ENCODE data around the gene DOHH.

The DOHH gene, protein sequence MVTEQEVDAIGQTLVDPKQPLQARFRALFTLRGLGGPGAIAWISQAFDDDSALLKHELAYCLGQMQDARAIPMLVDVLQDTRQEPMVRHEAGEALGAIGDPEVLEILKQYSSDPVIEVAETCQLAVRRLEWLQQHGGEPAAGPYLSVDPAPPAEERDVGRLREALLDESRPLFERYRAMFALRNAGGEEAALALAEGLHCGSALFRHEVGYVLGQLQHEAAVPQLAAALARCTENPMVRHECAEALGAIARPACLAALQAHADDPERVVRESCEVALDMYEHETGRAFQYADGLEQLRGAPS

GRCh38 chr19:3500429-3501101 is at the start of gene DOHH:
DOHH (minus strand) TSS chr19:3500674; CDS start chr19:3496814, 3,860 bp downstream.
- peak; percentile 99 for DNase-seq

GRCh38 chr19:3549816-3550215 is 49.3 kb upstream of the DOHH start:
- DNase-seq = no peak

DNA sequence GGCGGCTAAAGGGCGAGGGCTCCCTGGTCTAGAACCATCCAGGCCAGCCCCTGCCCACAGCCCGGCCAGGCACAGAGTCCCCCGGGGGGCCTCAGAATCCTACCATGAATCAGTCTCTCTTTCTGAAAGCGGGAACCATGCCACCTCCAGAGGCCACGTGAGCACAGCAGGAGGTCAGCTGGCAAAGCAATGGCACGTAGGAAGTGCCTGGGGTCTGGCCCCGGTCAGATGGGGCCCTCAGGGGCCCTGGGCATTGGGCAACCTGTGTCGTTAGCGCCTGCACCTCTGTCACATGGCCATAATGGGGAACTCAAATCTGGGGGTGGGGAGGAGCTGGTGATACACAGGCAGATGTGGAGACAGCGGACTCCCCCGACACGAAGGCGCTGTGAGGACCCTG is 48.1 kb upstream of the DOHH start:
- peak; percentile 73 for DNase-seq

GRCh38 chr19:3547767-3548282 is 47.4 kb upstream of the DOHH start:
- no peak for DNase-seq

DNA sequence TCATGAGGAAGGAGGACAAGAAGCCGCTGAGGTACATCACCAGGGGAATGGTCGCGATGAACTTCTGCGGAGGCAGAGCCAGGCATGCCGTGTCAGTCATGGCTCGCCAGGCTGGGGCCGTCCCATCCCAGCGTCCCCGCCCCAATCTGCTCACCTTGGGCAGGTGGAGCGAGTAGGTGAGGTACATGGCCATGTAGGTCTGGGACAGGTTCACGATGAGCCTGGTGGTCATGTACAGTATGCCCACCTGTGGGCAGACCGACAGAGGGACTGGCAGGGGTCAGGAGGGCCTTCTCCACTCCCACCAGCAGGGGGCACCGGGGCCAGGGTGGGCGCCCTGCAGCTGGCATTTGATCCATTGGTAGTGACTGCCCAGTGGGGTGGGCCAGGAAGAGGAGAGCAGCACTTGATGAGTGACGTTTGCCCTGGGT is 46.8 kb upstream of the DOHH start:
- DNase-seq = peak; percentile 63

DNA sequence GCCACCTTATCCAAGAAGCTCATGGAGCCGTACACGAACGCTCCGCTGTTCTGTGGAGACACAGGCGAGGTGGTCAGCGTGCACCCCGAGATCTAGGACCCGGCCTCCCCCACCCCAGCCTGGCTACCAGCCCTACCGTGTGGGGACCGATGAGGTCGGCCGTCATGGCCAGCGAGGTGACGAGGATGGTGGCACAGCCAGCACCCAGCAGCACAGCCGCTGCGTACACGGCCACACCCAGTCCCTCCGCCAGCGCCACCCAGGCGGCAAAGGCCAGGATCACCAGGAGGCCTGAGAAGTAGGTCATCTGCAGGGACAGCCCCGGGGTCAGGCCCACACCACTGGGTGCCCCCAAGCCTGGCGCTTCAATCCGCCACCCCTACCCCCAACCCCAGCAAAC is 45.6 kb upstream of the DOHH start:
- no peak for DNase-seq

DNA sequence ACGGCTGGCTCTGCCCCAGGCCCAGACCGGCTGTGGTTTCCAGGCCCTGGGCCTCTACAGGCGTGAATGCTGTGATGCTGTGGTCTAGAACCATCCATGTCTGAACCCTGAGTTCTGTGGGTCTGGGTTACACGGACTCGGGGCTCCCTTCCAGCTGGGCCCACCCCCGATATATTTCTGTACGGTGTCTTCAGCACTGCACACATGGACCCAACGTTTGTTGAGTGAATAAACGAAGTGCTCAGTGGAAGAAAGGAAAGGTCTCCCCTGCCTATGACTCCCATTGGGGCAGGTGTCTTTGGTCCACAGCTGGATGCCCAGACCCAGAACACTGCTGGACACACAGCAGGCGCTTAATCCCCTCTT is 45.2 kb upstream of the DOHH start:
- DNase-seq = no peak

- peak; percentile 79 for DNase-seq
Observed at GRCh38 chr19:3544742-3545668, 44.5 kb upstream of the DOHH start.

DNA sequence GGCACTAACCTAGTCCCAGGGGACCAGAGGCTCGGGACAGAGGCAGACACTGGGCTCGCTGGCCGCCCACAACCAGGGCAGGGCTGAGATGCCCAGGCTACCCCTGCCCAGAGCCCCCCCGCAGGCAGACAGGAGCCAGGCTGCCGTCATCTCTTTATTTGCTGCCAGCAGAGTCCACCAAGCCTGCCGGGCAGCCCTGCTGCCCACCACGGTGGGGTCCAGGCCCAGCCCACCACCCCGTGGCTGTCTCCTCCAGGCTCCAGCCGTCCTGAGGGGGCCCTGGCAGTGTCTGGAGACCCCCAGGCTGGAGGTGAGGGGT is 43.5 kb upstream of the DOHH start:
- DNase-seq = no peak

GRCh38 chr19:3543150-3544057 is 42.9 kb upstream of the DOHH start:
- no peak for DNase-seq

GRCh38 chr19:3539756-3540118 is 39.3 kb upstream of the DOHH start:
- DNase-seq = no peak

DNA sequence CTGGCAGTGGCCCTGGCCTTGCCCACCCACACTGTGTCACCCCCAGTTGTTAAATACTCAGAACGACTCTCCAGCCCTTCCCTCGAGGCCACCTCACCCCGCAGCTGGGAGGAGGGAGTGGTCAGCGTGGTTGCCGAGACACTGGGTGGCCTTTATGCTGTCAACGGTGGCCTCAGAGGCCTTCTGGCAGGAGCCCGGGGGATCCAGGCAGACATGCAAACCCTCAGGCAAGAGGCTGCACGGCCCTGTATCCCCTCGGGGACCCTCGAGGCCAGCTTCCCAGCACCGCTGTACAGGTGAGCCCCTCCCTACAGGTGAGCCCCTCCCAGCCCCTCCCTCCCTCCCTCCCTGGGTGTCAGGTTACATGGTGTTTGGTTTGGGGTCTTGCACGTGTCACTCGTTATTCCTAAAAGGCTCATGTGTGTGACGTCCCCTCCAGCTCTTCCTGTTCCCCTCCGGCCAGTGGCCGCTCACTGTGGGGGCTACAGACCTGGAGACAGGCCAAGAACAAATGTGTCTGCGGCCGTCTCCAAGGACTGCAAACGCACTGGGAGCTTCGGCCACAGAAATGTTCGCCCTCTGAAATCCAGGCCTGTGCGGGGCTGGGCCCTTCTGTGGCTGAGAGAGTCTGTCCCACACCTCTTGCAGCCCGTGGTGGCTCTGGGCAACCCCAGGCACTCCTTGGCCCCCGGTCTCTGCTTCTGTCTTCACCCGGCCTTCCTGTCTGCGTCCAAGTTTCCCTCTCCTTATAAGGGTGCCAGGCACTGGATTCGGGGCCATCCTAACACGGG is 38.7 kb upstream of the DOHH start, which contains the start of gene TEKTIP1:
Gene TEKTIP1, plus strand, starts transcription at position 210 of the 791 bp plus-strand sequence. Its CDS starts 4 bp downstream, at position 214.
- DNase-seq = no peak

DNA sequence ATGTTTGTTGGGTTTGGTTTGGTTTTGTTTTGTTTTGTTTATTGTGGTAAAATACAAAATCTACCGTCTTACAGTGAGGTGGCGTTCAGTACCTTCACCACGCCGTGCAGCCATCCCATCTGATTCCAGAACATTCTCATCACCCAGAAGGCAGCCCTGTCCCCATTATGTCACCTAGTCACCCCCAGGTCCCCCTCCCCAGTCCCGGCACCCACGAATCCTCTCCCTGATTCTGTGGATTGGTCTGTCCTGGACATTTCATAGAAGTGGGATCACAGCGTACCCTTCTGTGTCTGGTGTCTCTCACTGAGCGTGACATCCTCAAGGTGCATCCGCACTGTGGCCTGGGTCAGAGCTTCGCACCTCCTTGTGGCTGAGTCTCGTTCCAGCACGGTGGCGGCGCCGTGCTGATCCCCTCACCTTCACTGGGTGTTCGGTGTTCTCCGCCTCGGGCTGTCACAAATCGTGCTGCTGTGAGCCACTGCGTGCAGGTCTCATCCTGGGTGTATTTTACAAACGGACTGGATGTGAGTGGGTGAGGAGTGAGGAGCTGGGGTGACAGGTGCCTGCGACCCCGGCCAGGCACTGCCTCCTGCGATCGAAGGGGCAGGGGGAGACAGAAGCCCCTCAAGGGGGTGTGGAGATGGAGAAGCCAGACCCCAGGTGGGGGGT is 37.9 kb upstream of the DOHH start:
- no peak for DNase-seq

GRCh38 chr19:3537438-3538240 is 37.2 kb upstream of the DOHH start:
- DNase-seq = peak; percentile 32

DNA sequence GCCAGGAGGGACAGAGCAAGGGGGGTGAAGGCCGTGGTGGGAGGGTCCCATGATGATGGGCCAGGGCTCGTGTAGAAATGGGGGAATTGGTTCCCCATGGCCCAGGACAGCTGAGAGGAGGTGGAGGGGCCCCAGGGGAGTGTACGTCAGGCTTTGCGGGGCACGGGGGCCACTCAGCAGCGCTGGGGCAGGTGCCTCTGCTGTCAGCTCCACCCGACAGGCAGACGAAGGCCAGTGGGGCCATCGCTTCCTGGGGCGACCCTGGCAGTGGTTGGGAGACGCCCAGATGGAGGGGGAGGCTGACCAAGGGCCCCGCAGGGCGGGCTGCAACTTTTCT is 36.6 kb upstream of the DOHH start:
- DNase-seq = no peak

DNA sequence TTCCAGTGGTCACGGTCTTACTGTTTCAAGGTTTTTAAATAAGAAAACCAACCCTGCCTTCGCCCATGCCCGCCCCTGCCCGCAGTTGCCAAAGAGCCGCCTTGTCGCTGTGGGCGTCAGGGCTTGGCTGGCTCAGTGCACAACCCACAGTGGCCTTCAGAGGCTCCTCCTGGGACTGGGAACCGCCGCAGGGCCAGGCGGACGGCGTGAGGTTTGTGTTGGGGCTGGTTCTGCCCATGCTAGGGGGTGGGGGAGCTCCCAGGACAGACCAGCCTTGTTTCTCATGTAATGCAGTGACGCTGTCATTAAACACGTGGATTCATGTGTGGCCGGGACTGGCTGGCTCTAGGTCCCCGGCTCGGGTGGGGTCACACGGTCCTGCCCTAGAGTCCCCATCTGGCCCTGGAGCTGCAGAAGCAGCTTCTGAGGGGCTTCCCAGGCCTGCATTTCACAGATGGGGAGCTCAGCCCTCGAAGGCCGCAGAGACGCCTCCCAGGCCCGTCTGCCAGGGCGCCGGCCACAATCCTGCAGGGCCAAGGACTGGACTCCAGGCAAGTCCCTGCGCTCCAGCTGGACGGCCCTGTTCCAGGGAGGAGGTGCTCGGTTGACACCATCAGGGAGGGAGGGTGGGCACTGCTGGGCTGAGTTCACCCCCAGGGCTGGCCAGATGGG is 36.1 kb upstream of the DOHH start:
- no peak for DNase-seq

DNA sequence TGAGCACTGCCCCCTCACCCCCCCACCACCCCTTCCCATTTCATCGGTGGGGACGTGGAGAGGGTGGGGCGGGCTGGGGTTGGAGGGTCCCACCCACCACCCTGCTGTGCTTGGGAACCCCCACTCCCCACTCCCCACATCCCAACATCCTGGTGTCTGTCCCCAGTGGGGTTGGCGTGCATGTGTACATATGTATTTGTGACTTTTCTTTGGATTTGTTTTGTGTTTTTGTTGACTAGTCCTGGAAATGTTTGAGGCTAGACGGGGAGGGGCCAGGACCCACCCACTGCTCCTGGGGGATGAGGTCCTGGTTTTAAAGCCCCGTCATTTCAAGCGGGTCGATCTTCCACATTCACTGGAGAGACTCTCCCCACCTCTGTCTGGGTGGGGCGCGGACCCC is 35.5 kb upstream of the DOHH start:
- no peak for DNase-seq

- DNase-seq = no peak
Observed at GRCh38 chr19:3535563-3535965, 35.1 kb upstream of the DOHH start.

DNA sequence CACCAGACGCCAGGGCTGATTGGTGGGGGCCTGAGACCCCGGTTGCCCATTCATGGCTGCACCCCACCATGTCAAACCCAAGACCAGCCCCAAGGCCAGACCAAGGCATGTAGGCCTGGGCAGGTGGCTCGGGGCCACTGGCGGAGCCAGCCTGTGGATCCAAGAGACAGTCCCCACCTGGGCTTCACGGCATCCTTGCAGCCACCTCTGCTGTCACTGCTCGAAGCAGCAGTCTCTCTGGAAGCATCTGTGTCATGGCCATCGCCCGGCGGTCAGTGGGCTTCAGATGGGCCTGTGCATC is 34.7 kb upstream of the DOHH start:
- no peak for DNase-seq

All from hematopoietic multipotent progenitor cell treated with erythropoietin and hydrocortisone succinate and interleukin-3 and kit ligand, for 4 days (in vitro differentiated cells).